A673 (cell line): ENCODE measurements around the gene NVL. TPM values are rescaled to one million over a fixed set of nuclear protein-coding genes. Genes with fewer than 3 reads are reported as not detected.
"Not testable (repeated sequence)": the region's sequence is repeated elsewhere in the genome, so short reads cannot be mapped to it uniquely, and the experiment has no call there.

Source experiments
- BruUV-seq: library from RNA; stranded (reverse); fragments of 400-500 nt; replicated peaks from 2 replicates; lab custom pipeline; 2021; lab: Mats Ljungman, UMichigan
- CTCF ChIA-PET: fragments of 300-600 bp; sonication (Branson Sonifier 250); formaldehyde crosslinking; loops from one replicate; lab custom pipeline; 2022; ENCODE audit warnings: antibody characterized with exemption; lab: Charles Lee
- POLR2A ChIA-PET: fragments of 300-600 bp; sonication (Branson Sonifier 250); formaldehyde crosslinking; loops from one replicate; lab custom pipeline; 2022; ENCODE audit warnings: antibody characterized with exemption; ENCODE audit not compliant: low non-redundant PET; lab: Charles Lee
- DNase-seq: peaks from one replicate; pipeline ENCODE4 v3.0.0-alpha.2; 2015; ENCODE audit warnings: low spot score
- H3K27ac ChIP-seq: fragments of 200-600 bp; sonication (generic); 2 replicates; pipeline ENCODE4 v1.5.1; 2016; ENCODE audit warnings: mixed run types, low read depth, mild to moderate bottlenecking, mixed read lengths, antibody characterized with exemption, low read length; ENCODE audit not compliant: poor library complexity, severe bottlenecking
- H3K27me3 ChIP-seq: fragments of 200-600 bp; sonication (generic); replicated peaks from 2 replicates; pipeline ENCODE4 v1.6.1; 2017; ENCODE audit warnings: mixed run types, low read depth, mild to moderate bottlenecking, mixed read lengths, antibody characterized with exemption, low read length; ENCODE audit not compliant: insufficient read depth, poor library complexity
- H3K36me3 ChIP-seq: fragments of 200-600 bp; sonication (generic); 2 replicates; pipeline ENCODE4 v1.6.1; 2016; ENCODE audit warnings: mixed run types, mild to moderate bottlenecking, mixed read lengths, antibody characterized with exemption, low read length; ENCODE audit not compliant: insufficient read depth, poor library complexity, severe bottlenecking
- H3K4me1 ChIP-seq: fragments of 200-600 bp; sonication (generic); 2 replicates; pipeline ENCODE4 v1.6.1; 2017; ENCODE audit warnings: mixed run types, mild to moderate bottlenecking, mixed read lengths, antibody characterized with exemption, low read length; ENCODE audit not compliant: insufficient read depth, poor library complexity, severe bottlenecking
- H3K4me3 ChIP-seq: fragments of 200-600 bp; sonication (generic); 2 replicates; pipeline ENCODE4 v1.5.1; 2016; ENCODE audit warnings: low read depth, mixed run types, mild to moderate bottlenecking, mixed read lengths, low read length; ENCODE audit not compliant: poor library complexity, severe bottlenecking
- H3K9me3 ChIP-seq: fragments of 200-600 bp; sonication (generic); 2 replicates; pipeline ENCODE4 v1.6.1; 2016; ENCODE audit warnings: mixed run types, low read depth, mild to moderate bottlenecking, mixed read lengths, antibody characterized with exemption, low read length; ENCODE audit not compliant: poor library complexity, severe bottlenecking
- CTCF ChIP-seq: fragments of 300-800, 200-600 bp; sonication (generic); conservative IDR thresholded peaks from 2 replicates; pipeline ENCODE4 v1.5.1; 2017; ENCODE audit warnings: low read depth, mild to moderate bottlenecking, antibody characterized with exemption, low read length, moderate library complexity, mixed read lengths
- EZH2 ChIP-seq: fragments of 200-600 bp; sonication (generic); IDR thresholded peaks from 2 replicates; pipeline ENCODE4 v1.6.1; 2017; ENCODE audit warnings: borderline replicate concordance, low read depth, mild to moderate bottlenecking, mixed read lengths, antibody characterized with exemption, low read length; ENCODE audit not compliant: poor library complexity, severe bottlenecking
- intact Hi-C: fragments of 100-400 bp; cut with micrococcal nuclease; formaldehyde crosslinking; loops from one replicate; pipeline ENCODE4 v1.10.0; 2022; ENCODE audit not compliant: unreplicated experiment
- total RNA-seq: library from RNA; stranded (reverse); gene quantifications from 2 replicates; pipeline ENCODE4 v1.2.3, GENCODE V29; 2021

NVL gene
- total RNA-seq, 1 experiment from 2014 or later = 54.8 TPM

- no peak for DNase-seq
- Histone ChIP-seq H3K4me3 (no peak overlapping the region), H3K27ac (no peak overlapping the region), H3K9me3 (no peaks in the 10 kb centered on the region), H3K36me3 (no peaks in the 10 kb centered on the region), H3K27me3 (no peaks in the 10 kb centered on the region), H3K4me1 (no peaks in the 10 kb centered on the region)
- intact Hi-C loops = no loop called here
- TF ChIP-seq EZH2 (no peak), CTCF (no peak)
- ChIA-PET CTCF (no interaction called here), POLR2A (no interaction called here)
- BruUV-seq = no TSS peak
Measured at GRCh38 chr1:224212618-224213061, 117.3 kb downstream of the NVL start.

DNA sequence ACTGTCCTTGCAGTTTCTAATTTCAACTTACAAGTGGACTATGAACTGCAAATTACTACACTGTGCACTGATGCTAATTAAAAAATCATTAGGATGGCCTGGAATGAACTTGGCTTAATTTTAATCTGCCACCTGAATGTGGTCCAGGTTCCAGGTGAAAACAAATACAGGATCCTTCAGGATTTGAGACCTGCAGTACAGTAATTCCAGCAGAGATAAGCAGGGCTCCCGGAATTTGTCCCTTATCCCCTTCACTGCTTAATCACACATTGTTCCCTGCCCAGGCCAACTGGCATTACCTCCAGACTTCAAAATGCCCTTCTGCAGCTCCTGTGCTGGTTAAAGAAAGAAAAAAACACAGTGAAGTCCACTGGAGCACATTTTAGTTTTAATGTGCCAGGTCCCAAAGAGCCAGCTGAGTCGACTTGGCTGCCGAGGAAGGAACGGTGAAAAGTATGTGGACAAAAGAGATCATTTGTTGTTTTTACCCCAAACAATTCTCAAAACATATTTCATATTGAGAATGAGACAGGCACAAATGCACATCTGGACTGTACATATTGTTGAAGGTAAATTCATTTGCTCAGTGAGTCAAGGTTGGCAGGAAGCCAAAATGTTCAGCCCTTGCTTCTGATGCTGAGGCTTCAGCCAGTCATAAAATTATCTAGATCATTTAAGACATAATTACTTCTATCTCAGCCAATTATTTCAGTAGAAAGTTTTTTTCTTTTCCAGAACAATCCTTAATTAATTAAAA lies 118.6 kb downstream of the NVL start:
- Histone ChIP-seq H3K27me3 (no peaks in the 10 kb centered on the region), H3K9me3 (no peaks in the 10 kb centered on the region), H3K27ac (no peak overlapping the region), H3K36me3 (no peaks in the 10 kb centered on the region), H3K4me1 (no peaks in the 10 kb centered on the region), H3K4me3 (no peak overlapping the region)
- ChIA-PET CTCF (no interaction called here), POLR2A (no interaction called here)
- peak; percentile 35 for DNase-seq
- BruUV-seq = no TSS peak
- intact Hi-C loops = no loop called here
- TF ChIP-seq EZH2 = no peak

DNA sequence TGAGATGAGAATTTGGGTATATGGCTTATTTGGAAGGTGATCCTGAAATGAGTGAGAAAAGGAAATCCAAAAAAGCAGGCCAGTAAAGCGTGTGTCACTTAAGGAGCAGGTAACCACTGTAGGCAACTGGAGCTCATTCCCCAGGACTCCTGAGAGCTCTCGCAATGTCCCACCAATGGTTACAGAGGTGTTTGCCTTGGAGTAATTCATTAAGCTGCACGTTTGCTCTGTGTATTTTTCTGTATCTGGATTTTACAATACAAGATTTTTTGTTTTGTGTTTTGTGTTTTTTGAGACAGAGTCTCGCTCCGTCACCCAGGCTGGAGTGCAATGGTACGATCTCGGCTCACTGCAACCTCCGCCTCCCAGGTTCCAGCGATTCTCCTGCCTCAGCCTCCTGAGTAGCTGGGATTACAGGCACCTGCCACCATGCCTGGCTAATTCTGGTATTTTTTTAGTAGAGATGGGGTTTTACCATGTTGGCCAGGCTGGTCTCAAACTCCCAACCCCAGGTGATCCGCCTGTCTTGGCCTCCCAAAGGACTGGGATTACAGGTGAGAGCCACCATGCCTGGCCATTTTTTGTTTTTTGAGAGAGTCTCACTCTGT lies 123.9 kb downstream of the NVL start:
- H3K9me3 ChIP-seq, H3K4me3 ChIP-seq, H3K27me3 ChIP-seq, H3K36me3 ChIP-seq, CTCF ChIA-PET, H3K27ac ChIP-seq, intact Hi-C loops, BruUV-seq, POLR2A ChIA-PET, DNase-seq: not testable (repeated sequence)
- peaks cover 11% of the 10 kb centered on the region for H3K4me1 ChIP-seq

DNA sequence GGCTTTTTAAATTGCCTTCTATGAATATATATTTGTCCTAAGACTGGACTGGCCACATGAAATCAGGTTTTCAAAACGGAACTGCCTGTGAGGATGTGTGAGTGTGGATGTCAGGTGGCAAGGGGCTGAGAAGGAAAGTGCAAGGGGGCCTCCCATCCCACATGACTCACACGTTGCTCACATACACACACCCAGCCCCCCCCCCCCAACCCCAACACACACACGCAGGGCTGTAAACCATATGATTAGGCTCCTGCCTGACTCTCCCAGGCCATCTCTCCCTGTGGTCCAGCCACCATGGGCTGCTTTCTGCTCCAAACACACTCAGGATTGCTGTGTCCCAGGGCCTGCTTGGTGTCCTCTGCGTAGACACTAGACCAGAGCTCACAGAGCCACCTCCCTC lies 124.5 kb downstream of the NVL start:
- POLR2A ChIA-PET = interaction anchor here (0.7 kb wide), 1 partner anchor 18 kb away, joined by 3 read pairs; no protein-coding TSS in a partner anchor

More for the DNA sequence above, 124.5 kb downstream of the NVL start:
- no peaks in the 10 kb centered on the region for H3K36me3 ChIP-seq
- no peak overlapping the region for H3K4me3 ChIP-seq
- H3K27ac ChIP-seq = no peak overlapping the region
- TF ChIP-seq CTCF (no peak), EZH2 (no peak)
- CTCF ChIA-PET = no interaction called here
- H3K27me3 ChIP-seq = no peaks in the 10 kb centered on the region
- no TSS peak for BruUV-seq
- intact Hi-C loops = no loop called here
- H3K4me1 ChIP-seq = peaks cover 11% of the 10 kb centered on the region
- H3K9me3 ChIP-seq = no peaks in the 10 kb centered on the region
- DNase-seq = no peak
